ENCODE measurements around the gene UBLCP1. TPM values are rescaled to one million over a fixed set of nuclear protein-coding genes. Genes with fewer than 3 reads are reported as not detected.
A peak's percentile ranks its signal among the peaks of the same experiment; 100 is the strongest.
"Not testable (repeated sequence)": the region's sequence is repeated elsewhere in the genome, so short reads cannot be mapped to it uniquely, and the experiment has no call there.

UBLCP1 gene
- total and polyA plus RNA-seq, 2 donors: 27.9 to 83.7 TPM

GRCh38 chr5:159301466-159301865 is 38.4 kb downstream of the UBLCP1 start:
- H3K36me3 ChIP-seq (ENCODE audit: control insufficient read depth in 2 of 2, insufficient read depth in 2 of 2, low read length in 1 of 2): no peaks in the 10 kb centered on the region
- WGBS: 96% methylated on average over 3 of the region's 3 CpGs
- no peak overlapping the region for H3K27ac ChIP-seq (ENCODE audit: low read depth in 1 of 2, low read length in 1 of 2)
- no peak overlapping the region for H3K4me3 ChIP-seq (ENCODE audit: low read length in 2 of 2)
- peaks cover 0 to 2% of the 10 kb centered on the region in 2 donors for H3K27me3 ChIP-seq (ENCODE audit: control insufficient read depth in 2 of 2, insufficient read depth in 1 of 2, low read length in 1 of 2)
- no peak for DNase-seq (ENCODE audit: low read depth in 6 of 9, low spot score in 9 of 9)
- H3K4me1 ChIP-seq (ENCODE audit: control insufficient read depth in 2 of 2, insufficient read depth in 2 of 2, low read length in 2 of 2): no peaks in the 10 kb centered on the region
- H3K9me3 ChIP-seq (ENCODE audit: control insufficient read depth in 2 of 2, insufficient read depth in 1 of 2, low read length in 1 of 2): peaks cover 2 to 22% of the 10 kb centered on the region in 2 donors

- WGBS: 92% methylated on average over 13 of the region's 13 CpGs
- H3K4me3 ChIP-seq (ENCODE audit: low read length in 2 of 2); H3K36me3 ChIP-seq (ENCODE audit: control insufficient read depth in 2 of 2, insufficient read depth in 2 of 2, low read length in 1 of 2); H3K27me3 ChIP-seq (ENCODE audit: control insufficient read depth in 2 of 2, insufficient read depth in 1 of 2, low read length in 1 of 2); H3K27ac ChIP-seq (ENCODE audit: low read depth in 1 of 2, low read length in 1 of 2); H3K4me1 ChIP-seq (ENCODE audit: control insufficient read depth in 2 of 2, insufficient read depth in 2 of 2, low read length in 2 of 2); DNase-seq (ENCODE audit: low read depth in 6 of 9, low spot score in 9 of 9): not testable (repeated sequence)
- H3K9me3 ChIP-seq (ENCODE audit: control insufficient read depth in 2 of 2, insufficient read depth in 1 of 2, low read length in 1 of 2): peaks cover 2 to 22% of the 10 kb centered on the region in 2 donors
Observed at GRCh38 chr5:159301929-159302860, 39.1 kb downstream of the UBLCP1 start.

- Histone ChIP-seq H3K4me1 (ENCODE audit: control insufficient read depth in 2 of 2, insufficient read depth in 2 of 2, low read length in 2 of 2) (no peaks in the 10 kb centered on the region), H3K9me3 (ENCODE audit: control insufficient read depth in 2 of 2, insufficient read depth in 1 of 2, low read length in 1 of 2) (peaks cover 0 to 17% of the 10 kb centered on the region in 2 donors), H3K36me3 (ENCODE audit: control insufficient read depth in 2 of 2, insufficient read depth in 2 of 2, low read length in 1 of 2) (no peaks in the 10 kb centered on the region), H3K27ac (ENCODE audit: low read depth in 1 of 2, low read length in 1 of 2) (no peak overlapping the region), H3K4me3 (ENCODE audit: low read length in 2 of 2) (no peak overlapping the region), H3K27me3 (ENCODE audit: control insufficient read depth in 2 of 2, insufficient read depth in 1 of 2, low read length in 1 of 2) (peaks cover 0 to 2% of the 10 kb centered on the region in 2 donors)
- WGBS: 98% methylated on average over 4 of the region's 4 CpGs
- DNase-seq (ENCODE audit: low read depth in 6 of 9, low spot score in 9 of 9): no peak
Observed at GRCh38 chr5:159303286-159303685, 40.2 kb downstream of the UBLCP1 start.

- Histone ChIP-seq H3K9me3 (ENCODE audit: control insufficient read depth in 2 of 2, insufficient read depth in 1 of 2, low read length in 1 of 2) (peaks cover 0 to 15% of the 10 kb centered on the region in 2 donors), H3K27ac (ENCODE audit: low read depth in 1 of 2, low read length in 1 of 2) (no peak overlapping the region), H3K4me1 (ENCODE audit: control insufficient read depth in 2 of 2, insufficient read depth in 2 of 2, low read length in 2 of 2) (no peaks in the 10 kb centered on the region), H3K36me3 (ENCODE audit: control insufficient read depth in 2 of 2, insufficient read depth in 2 of 2, low read length in 1 of 2) (no peaks in the 10 kb centered on the region), H3K4me3 (ENCODE audit: low read length in 2 of 2) (no peak overlapping the region), H3K27me3 (ENCODE audit: control insufficient read depth in 2 of 2, insufficient read depth in 1 of 2, low read length in 1 of 2) (peaks cover 0 to 13% of the 10 kb centered on the region in 2 donors)
- 92% methylated on average over 5 of the region's 5 CpGs for WGBS
- no peak for DNase-seq (ENCODE audit: low read depth in 6 of 9, low spot score in 9 of 9)
Observed at GRCh38 chr5:159304961-159305595, 42.0 kb downstream of the UBLCP1 start.

GRCh38 chr5:159309689-159310433 is 46.8 kb downstream of the UBLCP1 start:
- Histone ChIP-seq H3K36me3 (ENCODE audit: control insufficient read depth in 2 of 2, insufficient read depth in 2 of 2, low read length in 1 of 2) (no peaks in the 10 kb centered on the region), H3K27ac (ENCODE audit: low read depth in 1 of 2, low read length in 1 of 2) (no peak overlapping the region), H3K27me3 (ENCODE audit: control insufficient read depth in 2 of 2, insufficient read depth in 1 of 2, low read length in 1 of 2) (peaks cover 0 to 27% of the 10 kb centered on the region in 2 donors), H3K4me3 (ENCODE audit: low read length in 2 of 2) (no peak overlapping the region), H3K9me3 (ENCODE audit: control insufficient read depth in 2 of 2, insufficient read depth in 1 of 2, low read length in 1 of 2) (no peaks in the 10 kb centered on the region), H3K4me1 (ENCODE audit: control insufficient read depth in 2 of 2, insufficient read depth in 2 of 2, low read length in 2 of 2) (peaks cover 0 to 7% of the 10 kb centered on the region in 2 donors)
- 87% methylated on average over 8 of the region's 8 CpGs for WGBS
- no peak for DNase-seq (ENCODE audit: low read depth in 6 of 9, low spot score in 9 of 9)

- Histone ChIP-seq H3K4me1 (ENCODE audit: control insufficient read depth in 2 of 2, insufficient read depth in 2 of 2, low read length in 2 of 2) (peaks cover 0 to 7% of the 10 kb centered on the region in 2 donors), H3K27ac (ENCODE audit: low read depth in 1 of 2, low read length in 1 of 2) (no peak overlapping the region), H3K27me3 (ENCODE audit: control insufficient read depth in 2 of 2, insufficient read depth in 1 of 2, low read length in 1 of 2) (peaks cover 0 to 26% of the 10 kb centered on the region in 2 donors), H3K4me3 (ENCODE audit: low read length in 2 of 2) (no peak overlapping the region), H3K36me3 (ENCODE audit: control insufficient read depth in 2 of 2, insufficient read depth in 2 of 2, low read length in 1 of 2) (no peaks in the 10 kb centered on the region), H3K9me3 (ENCODE audit: control insufficient read depth in 2 of 2, insufficient read depth in 1 of 2, low read length in 1 of 2) (no peaks in the 10 kb centered on the region)
- WGBS: 4% methylated on average over 26 of the region's 26 CpGs
- DNase-seq (ENCODE audit: low read depth in 6 of 9, low spot score in 9 of 9): peak in 4 of 9 donors; percentile 15 to 51 (median 25)
Observed at GRCh38 chr5:159310511-159310910, 47.4 kb downstream of the UBLCP1 start.

- H3K4me1 ChIP-seq (ENCODE audit: control insufficient read depth in 2 of 2, insufficient read depth in 2 of 2, low read length in 2 of 2): peaks cover 0 to 7% of the 10 kb centered on the region in 2 donors
- H3K9me3 ChIP-seq (ENCODE audit: control insufficient read depth in 2 of 2, insufficient read depth in 1 of 2, low read length in 1 of 2): no peaks in the 10 kb centered on the region
- DNase-seq (ENCODE audit: low read depth in 6 of 9, low spot score in 9 of 9): no peak
- H3K4me3 ChIP-seq (ENCODE audit: low read length in 2 of 2): no peak overlapping the region
- H3K36me3 ChIP-seq (ENCODE audit: control insufficient read depth in 2 of 2, insufficient read depth in 2 of 2, low read length in 1 of 2): no peaks in the 10 kb centered on the region
- H3K27ac ChIP-seq (ENCODE audit: low read depth in 1 of 2, low read length in 1 of 2): no peak overlapping the region
- H3K27me3 ChIP-seq (ENCODE audit: control insufficient read depth in 2 of 2, insufficient read depth in 1 of 2, low read length in 1 of 2): peaks cover 0 to 26% of the 10 kb centered on the region in 2 donors
- WGBS: 61% methylated on average over 7 of the region's 7 CpGs
Observed at GRCh38 chr5:159311063-159311462, 48.0 kb downstream of the UBLCP1 start.

GRCh38 chr5:159313197-159313596 is 50.1 kb downstream of the UBLCP1 start:
- DNase-seq (ENCODE audit: low read depth in 6 of 9, low spot score in 9 of 9): no peak
- 94% methylated on average over 2 of the region's 2 CpGs for WGBS
- Histone ChIP-seq H3K27ac (ENCODE audit: low read depth in 1 of 2, low read length in 1 of 2) (no peak overlapping the region), H3K4me1 (ENCODE audit: control insufficient read depth in 2 of 2, insufficient read depth in 2 of 2, low read length in 2 of 2) (peaks cover 0 to 7% of the 10 kb centered on the region in 2 donors), H3K36me3 (ENCODE audit: control insufficient read depth in 2 of 2, insufficient read depth in 2 of 2, low read length in 1 of 2) (no peaks in the 10 kb centered on the region), H3K27me3 (ENCODE audit: control insufficient read depth in 2 of 2, insufficient read depth in 1 of 2, low read length in 1 of 2) (peaks cover 0 to 26% of the 10 kb centered on the region in 2 donors), H3K9me3 (ENCODE audit: control insufficient read depth in 2 of 2, insufficient read depth in 1 of 2, low read length in 1 of 2) (no peaks in the 10 kb centered on the region), H3K4me3 (ENCODE audit: low read length in 2 of 2) (no peak overlapping the region)
